Smooth muscle cell (in vitro differentiated cells): ENCODE data around the gene FBXO22. TPM values are rescaled to one million over a fixed set of nuclear protein-coding genes. Genes with fewer than 3 reads are reported as not detected.

ENCODE experiments used
- DNase-seq: peaks from one replicate; lab custom pipeline; 2025; ENCODE audit not compliant: unreplicated experiment; lab: John Stamatoyannopoulos, UW
- H2AFZ ChIP-seq: fragments of 200-600 bp; sonication (generic); 2 replicates; pipeline ENCODE4 v1.6.0; 2016; ENCODE audit warnings: antibody characterized with exemption, low read depth, mild to moderate bottlenecking
- H3F3A ChIP-seq: fragments of 200-600 bp; sonication (generic); 2 replicates; pipeline ENCODE4 v1.6.0; 2017; ENCODE audit warnings: antibody characterized with exemption, low read depth
- H3K27ac ChIP-seq: fragments of 200-600 bp; sonication (generic); 2 replicates; pipeline ENCODE4 v1.5.1; 2016; ENCODE audit warnings: low read depth, mild to moderate bottlenecking
- H3K27me3 ChIP-seq: fragments of 200-600 bp; sonication (generic); 2 replicates; pipeline ENCODE4 v1.6.1; 2016; ENCODE audit warnings: low read depth, mild to moderate bottlenecking
- H3K36me3 ChIP-seq: fragments of 200-600 bp; sonication (generic); 2 replicates; pipeline ENCODE4 v1.5.1; 2016; ENCODE audit warnings: low read depth
- H3K4me1 ChIP-seq: fragments of 200-600 bp; sonication (generic); 2 replicates; pipeline ENCODE4 v1.5.1; 2016; ENCODE audit warnings: low read depth
- H3K4me2 ChIP-seq: fragments of 200-600 bp; sonication (generic); 2 replicates; pipeline ENCODE4 v1.6.0; 2016; ENCODE audit warnings: mild to moderate bottlenecking
- H3K4me3 ChIP-seq: fragments of 200-600 bp; sonication (generic); 2 replicates; pipeline ENCODE4 v1.5.1; 2016; ENCODE audit warnings: mild to moderate bottlenecking
- H3K79me2 ChIP-seq: fragments of 200-600 bp; sonication (generic); 2 replicates; pipeline ENCODE4 v1.6.0; 2016; ENCODE audit warnings: low read depth, mild to moderate bottlenecking
- H3K9ac ChIP-seq: fragments of 200-600 bp; sonication (generic); 2 replicates; pipeline ENCODE4 v1.6.0; 2016; ENCODE audit warnings: low read depth
- H3K9me3 ChIP-seq: fragments of 200-600 bp; sonication (generic); replicated peaks from 2 replicates; pipeline ENCODE4 v1.5.1; 2016; ENCODE audit warnings: low read depth
- H4K20me1 ChIP-seq: fragments of 200-600 bp; sonication (generic); 2 replicates; pipeline ENCODE4 v1.6.0; 2016; ENCODE audit warnings: low read depth
- WGBS: methylation state at CpG from one replicate; pipeline ENCODE4 v1.1.7; 2016; ENCODE audit warnings: low lambda C conversion rate; 5-methylcytosine and 5-hydroxymethylcytosine counted together
- polyA plus RNA-seq: library from polyadenylated mRNA; unstranded; fragments of >200 nt; fragmentation: Nextera tagmentation; extraction: Ambion mirVana; gene quantifications from 2 replicates; pipeline ENCODE4 v1.2.1, GENCODE V29; 2016
- total RNA-seq: library from RNA; depleted of rRNA; stranded (reverse); fragments of >200 nt; gene quantifications from 2 replicates; pipeline ENCODE4 v1.2.3, GENCODE V29; 2014
- TF ChIP-seq, protein P1 (sequence below): fragments of 200-600 bp; sonication (generic); IDR thresholded peaks from 2 replicates; pipeline ENCODE4 v1.5.1; 2017; ENCODE audit warnings: borderline replicate concordance, mild to moderate bottlenecking, antibody characterized with exemption; ENCODE audit not compliant: insufficient read depth, poor library complexity, severe bottlenecking

FBXO22 gene
- total and polyA plus RNA-seq, 2 experiments from 2014 or later, result 51.5 to 60.1 TPM

DNA sequence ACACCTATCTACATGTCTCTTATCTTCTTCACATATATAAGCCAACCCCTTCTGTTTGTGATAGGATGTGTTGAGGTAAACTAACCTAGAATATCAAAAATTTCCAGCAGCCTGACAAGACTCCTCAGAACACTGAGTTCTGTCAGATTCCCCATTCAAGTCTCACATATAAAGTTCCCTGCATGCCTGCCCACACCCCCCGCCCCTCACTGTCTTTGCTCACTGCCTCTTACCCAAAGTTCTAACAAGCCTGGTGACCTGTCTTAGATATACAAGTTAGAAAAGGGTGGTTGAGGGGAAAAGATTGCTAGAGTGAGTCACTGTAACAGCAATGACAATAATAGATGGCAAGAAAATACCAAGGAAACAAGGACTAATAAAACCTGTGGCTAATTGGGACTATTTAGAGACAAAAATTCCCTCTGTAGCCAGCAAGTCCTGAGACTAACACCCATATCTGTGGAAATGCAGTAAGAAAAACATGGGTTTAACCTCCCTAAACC is 40.1 kb downstream of the FBXO22 start:
- Histone ChIP-seq H4K20me1 (no peaks in the 10 kb centered on the region), H3K79me2 (no peaks in the 10 kb centered on the region), H3K4me1 (no peaks in the 10 kb centered on the region), H3K9me3 (no peaks in the 10 kb centered on the region), H3K9ac (no peak overlapping the region), H3K36me3 (no peaks in the 10 kb centered on the region), H3K4me2 (no peak overlapping the region), H3K27me3 (no peaks in the 10 kb centered on the region), H3K27ac (no peak overlapping the region), H3K4me3 (no peak overlapping the region), H2AFZ (no peak overlapping the region), H3F3A (peaks cover 4% of the 10 kb centered on the region)
- TF ChIP-seq, protein P1, sequence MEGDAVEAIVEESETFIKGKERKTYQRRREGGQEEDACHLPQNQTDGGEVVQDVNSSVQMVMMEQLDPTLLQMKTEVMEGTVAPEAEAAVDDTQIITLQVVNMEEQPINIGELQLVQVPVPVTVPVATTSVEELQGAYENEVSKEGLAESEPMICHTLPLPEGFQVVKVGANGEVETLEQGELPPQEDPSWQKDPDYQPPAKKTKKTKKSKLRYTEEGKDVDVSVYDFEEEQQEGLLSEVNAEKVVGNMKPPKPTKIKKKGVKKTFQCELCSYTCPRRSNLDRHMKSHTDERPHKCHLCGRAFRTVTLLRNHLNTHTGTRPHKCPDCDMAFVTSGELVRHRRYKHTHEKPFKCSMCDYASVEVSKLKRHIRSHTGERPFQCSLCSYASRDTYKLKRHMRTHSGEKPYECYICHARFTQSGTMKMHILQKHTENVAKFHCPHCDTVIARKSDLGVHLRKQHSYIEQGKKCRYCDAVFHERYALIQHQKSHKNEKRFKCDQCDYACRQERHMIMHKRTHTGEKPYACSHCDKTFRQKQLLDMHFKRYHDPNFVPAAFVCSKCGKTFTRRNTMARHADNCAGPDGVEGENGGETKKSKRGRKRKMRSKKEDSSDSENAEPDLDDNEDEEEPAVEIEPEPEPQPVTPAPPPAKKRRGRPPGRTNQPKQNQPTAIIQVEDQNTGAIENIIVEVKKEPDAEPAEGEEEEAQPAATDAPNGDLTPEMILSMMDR, result no peak
- WGBS, result 68% methylated on average over 1 of the region's 1 CpG
- no peak for DNase-seq

DNA sequence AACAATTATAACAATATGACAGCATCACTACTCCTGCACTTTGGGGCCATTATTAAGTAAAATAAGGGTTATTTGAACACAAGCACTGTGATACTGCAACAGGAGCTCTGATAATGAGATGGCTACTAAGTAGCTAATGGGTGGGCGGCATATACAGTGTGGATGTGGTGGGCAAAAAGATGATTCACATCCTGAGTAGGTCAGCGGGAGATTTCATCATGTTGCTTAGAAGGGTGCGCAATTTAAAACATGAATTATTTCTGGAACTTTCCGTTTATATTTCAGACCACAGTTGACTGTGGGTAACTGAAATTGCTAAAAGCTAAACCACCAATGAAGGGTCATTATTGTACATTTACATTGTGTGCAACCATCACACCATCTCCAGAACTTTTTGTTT is 42.3 kb downstream of the FBXO22 start:
- TF ChIP-seq, protein P1, result no peak
- H3K27ac ChIP-seq, result peak overlapping the region; percentile 53
- 35% methylated on average over 4 of the region's 4 CpGs for WGBS
- H2AFZ ChIP-seq, result no peak overlapping the region
- no peaks in the 10 kb centered on the region for H3K4me1 ChIP-seq
- no peak overlapping the region for H3K4me3 ChIP-seq
- H3K79me2 ChIP-seq, result no peaks in the 10 kb centered on the region
- peak overlapping the region; percentile 52 for H3K4me2 ChIP-seq
- no peaks in the 10 kb centered on the region for H3K36me3 ChIP-seq
- no peaks in the 10 kb centered on the region for H3F3A ChIP-seq
- H3K27me3 ChIP-seq, result no peaks in the 10 kb centered on the region
- H4K20me1 ChIP-seq, result no peaks in the 10 kb centered on the region
- no peaks in the 10 kb centered on the region for H3K9me3 ChIP-seq
- no peak overlapping the region for H3K9ac ChIP-seq
- DNase-seq, result no peak

DNA sequence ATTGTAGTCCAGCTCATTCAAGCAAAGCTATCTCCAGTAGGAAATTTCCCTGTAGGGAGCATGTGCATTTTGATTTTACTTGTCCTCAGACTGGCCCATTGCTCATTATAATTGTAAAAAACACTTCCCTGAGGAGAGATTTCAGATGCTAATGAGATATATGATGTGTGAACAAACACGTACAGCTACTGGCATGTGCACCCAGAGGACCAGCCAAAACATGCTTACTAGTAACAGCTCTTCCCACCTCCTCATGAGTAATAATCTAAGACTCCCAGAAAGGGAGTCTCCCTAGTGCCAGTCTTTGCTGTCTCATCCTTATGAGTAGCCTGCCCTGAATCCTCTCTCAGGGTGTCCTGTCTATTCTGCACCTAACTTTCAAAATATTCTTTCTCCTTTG is 43.4 kb downstream of the FBXO22 start:
- Histone ChIP-seq H3K9ac (no peak overlapping the region), H3K4me2 (no peak overlapping the region), H3K27ac (peak overlapping the region; percentile 53), H2AFZ (no peak overlapping the region), H3K4me3 (no peak overlapping the region), H3K36me3 (no peaks in the 10 kb centered on the region), H3K4me1 (no peaks in the 10 kb centered on the region), H4K20me1 (no peaks in the 10 kb centered on the region), H3K27me3 (no peaks in the 10 kb centered on the region), H3F3A (no peaks in the 10 kb centered on the region), H3K9me3 (no peaks in the 10 kb centered on the region), H3K79me2 (no peaks in the 10 kb centered on the region)
- TF ChIP-seq, protein P1, result no peak
- DNase-seq, result no peak
- WGBS, result 6% methylated on average over 1 of the region's 1 CpG

DNA sequence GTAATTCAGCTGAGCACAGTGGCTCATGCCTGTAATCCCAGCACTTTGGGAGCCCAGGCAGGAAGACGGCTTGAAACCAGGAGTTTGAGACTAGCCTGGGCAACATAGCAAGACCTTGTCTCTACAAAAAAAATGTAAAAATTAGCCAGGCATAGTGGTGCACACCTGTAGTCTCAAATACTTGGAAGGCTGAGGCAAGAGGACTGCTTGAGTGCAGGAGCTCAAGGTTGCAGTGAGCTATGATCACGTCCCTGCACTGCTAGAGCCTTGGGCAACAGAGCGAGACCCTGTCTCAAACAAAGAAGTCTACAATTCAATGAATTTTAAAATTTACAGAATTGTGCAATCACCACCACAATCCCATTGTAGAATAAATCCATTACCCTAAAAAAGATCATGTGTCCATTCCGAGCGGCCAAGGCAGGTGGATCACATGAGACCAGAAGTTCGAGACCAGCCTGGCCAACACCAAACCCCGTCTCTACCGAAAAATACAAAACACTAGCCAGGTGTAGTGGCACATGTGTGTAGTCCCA is 45.2 kb downstream of the FBXO22 start:
- Histone ChIP-seq H3K27me3 (peaks cover 6% of the 10 kb centered on the region), H3K4me2 (no peak overlapping the region), H3K27ac (no peak overlapping the region), H3K4me3 (no peak overlapping the region), H3K9me3 (no peaks in the 10 kb centered on the region), H3K4me1 (no peaks in the 10 kb centered on the region), H3F3A (no peaks in the 10 kb centered on the region), H2AFZ (no peak overlapping the region), H3K36me3 (no peaks in the 10 kb centered on the region), H3K79me2 (no peaks in the 10 kb centered on the region), H3K9ac (no peak overlapping the region), H4K20me1 (no peaks in the 10 kb centered on the region)
- no peak for DNase-seq
- TF ChIP-seq, protein P1, result no peak
- 85% methylated on average over 8 of the region's 8 CpGs for WGBS
